K562 (cell line): ENCODE data around the gene CCDC174.

Experiments
- ETV6 ChIP-seq, 3 experiments: fragments of 150-350 bp in 1 of 3; sonication (generic) in 1 of 3; formaldehyde crosslinking in 1 of 3; IDR thresholded peaks; 2 replicates each; pipeline versions ENCODE4 v1.6.1 to v1.8.0; 2014 to 2022; ENCODE audit warnings: borderline replicate concordance in 2 of 3, low read depth in 2 of 3, antibody characterized with exemption in 1 of 3, low read length in 1 of 3, mild to moderate bottlenecking in 1 of 3, missing genetic modification reagents in 1 of 3
- EZH2 ChIP-seq: IDR thresholded peaks from 2 replicates; pipeline ENCODE4 v1.6.1; 2012; ENCODE audit warnings: low read depth, mild to moderate bottlenecking, inconsistent platforms, low read length, borderline replicate concordance
- POLR2A ChIP-seq: fragments of 450-650 bp; conservative IDR thresholded peaks from 2 replicates; pipeline ENCODE4 v1.6.1; 2016

GRCh38 chr3:14634763-14635400 is 16.7 kb upstream of the CCDC174 start:
- TF ChIP-seq EZH2 (no peak), POLR2A (no peak), ETV6 (IDR thresholded peaks at IDR 0.05; ENCODE audit: borderline replicate concordance in 1 of 2, low read depth in 2 of 2, low read length in 1 of 2) (no peak), ETV6 (CRISPR knock-in tag; IDR thresholded peaks at IDR 0.05; ENCODE audit: borderline replicate concordance) (no peak)
